Measurements from ENCODE around the gene SLC12A7.

DNA sequence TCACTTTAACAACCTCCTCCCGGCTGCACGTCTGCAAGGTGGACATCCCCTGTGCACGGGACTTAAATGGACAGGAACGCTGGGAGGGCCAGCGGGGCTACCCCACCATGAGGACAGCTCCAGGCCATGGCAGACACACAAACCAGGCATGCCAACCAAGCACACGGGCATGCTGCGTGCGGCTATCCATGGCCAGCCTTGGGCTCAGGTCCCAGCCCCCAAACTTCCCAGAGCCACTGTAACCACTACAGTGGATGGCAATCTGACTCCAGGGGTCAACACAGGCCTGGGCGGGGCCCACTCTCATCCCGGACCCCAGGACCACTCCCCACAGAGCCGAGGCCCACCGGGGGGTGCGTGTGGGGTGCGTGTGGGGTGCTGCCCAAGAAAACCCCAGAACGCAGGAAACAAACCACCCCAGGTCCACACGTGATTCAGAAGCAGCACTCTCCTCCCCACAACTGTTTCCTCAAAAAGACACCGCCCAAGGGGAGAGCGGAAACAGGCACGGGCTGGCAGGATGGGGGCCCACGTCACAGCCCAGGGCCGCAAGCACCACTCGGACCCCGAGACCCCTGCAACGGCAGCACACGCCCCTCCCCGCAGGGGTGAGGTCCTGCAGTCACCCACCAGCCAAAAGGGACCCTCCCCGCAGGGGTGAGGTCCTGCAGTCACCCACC, 7.4 kb downstream of the SLC12A7 start:
- TF ChIP-seq CTCF (IDR thresholded peaks at IDR 0.05) (no peak), POLR2A (IDR thresholded peaks at IDR 0.05) (no peak)
